ENCODE results near the gene ETS2.

ETS2 gene

DNA sequence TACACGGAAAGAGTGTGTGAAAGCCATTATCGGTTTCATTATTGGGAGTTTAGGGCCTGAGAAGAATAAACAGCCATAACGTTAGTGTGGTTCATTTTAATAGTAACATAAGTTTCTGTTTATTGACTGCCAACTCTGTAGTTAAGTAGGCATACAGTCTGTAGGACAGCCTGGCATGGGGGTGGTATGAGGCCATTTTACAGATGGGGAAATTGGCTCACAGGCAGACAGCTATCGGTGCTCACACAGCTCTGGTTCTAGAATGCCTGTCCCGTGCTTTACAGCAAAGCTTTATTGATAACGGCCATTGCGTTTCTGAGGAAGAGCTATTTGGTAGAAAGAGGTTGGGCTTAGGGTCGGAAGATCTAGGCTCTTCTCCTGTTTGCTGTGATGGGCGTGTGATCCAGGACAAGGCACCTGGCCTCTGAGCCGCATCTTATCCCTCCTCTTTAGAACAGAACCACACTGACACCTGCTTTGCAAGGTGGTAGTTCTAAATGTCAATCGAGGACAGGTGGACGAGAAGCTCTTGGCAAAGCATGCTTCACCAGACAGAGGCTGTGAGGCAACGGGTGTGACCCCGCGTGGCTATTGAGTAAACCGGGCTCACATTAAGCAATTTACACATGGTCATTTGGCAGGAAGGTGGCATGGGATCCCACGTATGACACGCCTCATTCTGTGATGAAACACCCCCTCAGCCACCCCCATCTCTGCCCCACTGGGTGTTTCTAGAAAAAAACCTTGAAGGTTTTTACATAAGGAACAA, 14.9 kb downstream of the ETS2 start:
- Histone ChIP-seq H3K36me3 (peaks cover 95% of the 10 kb centered on the region), H3K27ac (peak overlapping the region; percentile 61), H3K4me1 (ENCODE audit: control insufficient read depth in 1 of 2, insufficient read depth in 1 of 2, low read depth in 1 of 2, low read length in 1 of 2) (peaks cover 16 to 19% of the 10 kb centered on the region in 2 experiments), H3K9me3 (no peaks in the 10 kb centered on the region), H3K4me3 (ENCODE audit: low read depth in 1 of 2, low read length in 1 of 2) (no peak overlapping the region), H3K27me3 (no peaks in the 10 kb centered on the region)
- TF ChIP-seq, protein P1, sequence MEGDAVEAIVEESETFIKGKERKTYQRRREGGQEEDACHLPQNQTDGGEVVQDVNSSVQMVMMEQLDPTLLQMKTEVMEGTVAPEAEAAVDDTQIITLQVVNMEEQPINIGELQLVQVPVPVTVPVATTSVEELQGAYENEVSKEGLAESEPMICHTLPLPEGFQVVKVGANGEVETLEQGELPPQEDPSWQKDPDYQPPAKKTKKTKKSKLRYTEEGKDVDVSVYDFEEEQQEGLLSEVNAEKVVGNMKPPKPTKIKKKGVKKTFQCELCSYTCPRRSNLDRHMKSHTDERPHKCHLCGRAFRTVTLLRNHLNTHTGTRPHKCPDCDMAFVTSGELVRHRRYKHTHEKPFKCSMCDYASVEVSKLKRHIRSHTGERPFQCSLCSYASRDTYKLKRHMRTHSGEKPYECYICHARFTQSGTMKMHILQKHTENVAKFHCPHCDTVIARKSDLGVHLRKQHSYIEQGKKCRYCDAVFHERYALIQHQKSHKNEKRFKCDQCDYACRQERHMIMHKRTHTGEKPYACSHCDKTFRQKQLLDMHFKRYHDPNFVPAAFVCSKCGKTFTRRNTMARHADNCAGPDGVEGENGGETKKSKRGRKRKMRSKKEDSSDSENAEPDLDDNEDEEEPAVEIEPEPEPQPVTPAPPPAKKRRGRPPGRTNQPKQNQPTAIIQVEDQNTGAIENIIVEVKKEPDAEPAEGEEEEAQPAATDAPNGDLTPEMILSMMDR (IDR thresholded peaks at IDR 0.05), result no peak

DNA sequence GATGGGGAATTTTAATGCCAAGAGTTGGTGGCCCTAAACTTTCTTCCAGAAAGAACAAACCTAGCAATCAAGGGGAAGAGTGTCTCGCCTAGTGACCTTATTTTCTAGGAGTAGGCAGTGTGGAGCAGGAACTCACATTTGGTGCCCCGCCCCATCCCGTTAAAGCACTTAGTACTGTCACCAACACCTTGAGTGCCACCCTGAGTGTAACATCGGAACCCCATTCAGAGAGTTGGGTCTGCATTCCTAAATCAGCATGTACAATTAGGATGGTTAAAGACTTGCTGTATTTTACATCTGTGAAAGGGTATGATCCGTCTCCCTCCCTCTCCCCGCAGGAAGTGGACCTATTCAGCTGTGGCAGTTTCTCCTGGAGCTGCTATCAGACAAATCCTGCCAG, 15.5 kb downstream of the ETS2 start:
- Histone ChIP-seq H3K4me1 (ENCODE audit: control insufficient read depth in 1 of 2, insufficient read depth in 1 of 2, low read depth in 1 of 2, low read length in 1 of 2) (peaks cover 22 to 25% of the 10 kb centered on the region in 2 experiments), H3K27ac (peak overlapping the region; percentile 61), H3K9me3 (no peaks in the 10 kb centered on the region)

DNA sequence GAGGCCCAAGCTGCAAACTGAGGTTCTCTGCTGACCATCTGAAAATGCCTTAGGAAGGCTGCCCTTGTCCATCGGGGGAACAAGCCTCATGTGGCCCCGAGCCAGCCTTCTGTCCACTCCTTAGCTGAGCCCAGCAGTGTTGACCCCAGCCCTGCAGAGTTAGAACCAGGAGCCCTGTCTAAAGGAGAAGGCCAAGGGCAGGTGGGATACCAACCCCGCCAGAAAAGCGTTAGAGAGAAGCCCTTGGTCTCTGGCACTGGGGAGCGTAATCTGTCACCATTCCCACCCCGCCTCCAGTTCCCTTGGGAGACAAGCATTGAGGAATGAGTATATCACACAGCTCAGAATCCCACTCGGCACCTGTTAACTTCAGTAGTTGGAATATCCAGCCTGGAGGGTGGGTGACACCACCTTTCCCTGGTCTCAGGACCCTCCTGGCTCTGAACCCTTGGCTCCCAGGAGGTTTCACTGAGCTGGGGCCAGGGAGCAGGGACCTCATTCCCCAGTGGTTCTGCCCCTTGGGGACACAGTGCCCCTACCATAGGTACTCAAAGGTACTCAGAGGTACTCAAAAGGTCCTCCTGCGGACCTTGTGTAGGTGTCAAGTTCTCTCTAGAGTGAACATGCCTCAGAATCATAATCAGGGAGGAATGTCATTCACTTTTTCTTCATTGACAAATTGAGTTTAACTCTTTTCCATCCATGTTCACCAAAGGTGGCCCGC, 16.4 kb downstream of the ETS2 start:
- no peak overlapping the region for H3K4me3 ChIP-seq (ENCODE audit: low read depth in 1 of 2, low read length in 1 of 2)
- no peak overlapping the region for H3K27ac ChIP-seq
- TF ChIP-seq, protein P1 (IDR thresholded peaks at IDR 0.05), result no peak
- H3K9me3 ChIP-seq, result no peaks in the 10 kb centered on the region
- no peaks in the 10 kb centered on the region for H3K27me3 ChIP-seq
- peaks cover 82% of the 10 kb centered on the region for H3K36me3 ChIP-seq
- peaks cover 25 to 31% of the 10 kb centered on the region in 2 experiments for H3K4me1 ChIP-seq (ENCODE audit: control insufficient read depth in 1 of 2, insufficient read depth in 1 of 2, low read depth in 1 of 2, low read length in 1 of 2)

More for the DNA sequence above, 15.5 kb downstream of the ETS2 start:
- Histone ChIP-seq H3K36me3 (peaks cover 91% of the 10 kb centered on the region), H3K4me3 (ENCODE audit: low read depth in 1 of 2, low read length in 1 of 2) (no peak overlapping the region), H3K27me3 (no peaks in the 10 kb centered on the region)
- TF ChIP-seq, protein P1 (IDR thresholded peaks at IDR 0.05), result no peak

DNA sequence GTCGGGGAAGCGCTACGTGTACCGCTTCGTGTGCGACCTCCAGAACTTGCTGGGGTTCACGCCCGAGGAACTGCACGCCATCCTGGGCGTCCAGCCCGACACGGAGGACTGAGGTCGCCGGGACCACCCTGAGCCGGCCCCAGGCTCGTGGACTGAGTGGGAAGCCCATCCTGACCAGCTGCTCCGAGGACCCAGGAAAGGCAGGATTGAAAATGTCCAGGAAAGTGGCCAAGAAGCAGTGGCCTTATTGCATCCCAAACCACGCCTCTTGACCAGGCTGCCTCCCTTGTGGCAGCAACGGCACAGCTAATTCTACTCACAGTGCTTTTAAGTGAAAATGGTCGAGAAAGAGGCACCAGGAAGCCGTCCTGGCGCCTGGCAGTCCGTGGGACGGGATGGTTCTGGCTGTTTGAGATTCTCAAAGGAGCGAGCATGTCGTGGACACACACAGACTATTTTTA, 17.1 kb downstream of the ETS2 start:
- Histone ChIP-seq H3K9me3 (no peaks in the 10 kb centered on the region), H3K4me1 (ENCODE audit: control insufficient read depth in 1 of 2, insufficient read depth in 1 of 2, low read depth in 1 of 2, low read length in 1 of 2) (peaks cover 25 to 31% of the 10 kb centered on the region in 2 experiments), H3K4me3 (ENCODE audit: low read depth in 1 of 2, low read length in 1 of 2) (no peak overlapping the region), H3K27me3 (no peaks in the 10 kb centered on the region), H3K27ac (no peak overlapping the region), H3K36me3 (peaks cover 75% of the 10 kb centered on the region)
- TF ChIP-seq, protein P1 (IDR thresholded peaks at IDR 0.05), result no peak

DNA sequence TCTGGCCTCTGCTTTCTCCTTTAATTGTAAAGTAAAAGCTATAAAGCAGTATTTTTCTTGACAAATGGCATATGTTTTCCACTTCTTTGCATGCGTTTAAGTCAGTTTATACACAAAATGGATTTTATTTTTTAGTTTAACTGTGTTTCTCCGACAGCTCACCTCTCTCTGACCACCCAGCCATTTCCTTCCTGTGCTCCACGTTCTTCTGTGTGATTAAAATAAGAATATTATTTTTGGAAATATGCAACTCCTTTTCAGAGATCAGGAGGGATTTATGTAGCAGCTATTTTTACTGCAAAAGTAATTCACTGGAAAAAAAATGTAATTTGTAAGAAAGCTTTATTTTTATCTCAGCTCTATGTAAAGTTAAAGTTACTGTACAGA, 18.0 kb downstream of the ETS2 start:
- Histone ChIP-seq H3K27ac (no peak overlapping the region), H3K36me3 (peaks cover 66% of the 10 kb centered on the region), H3K9me3 (no peaks in the 10 kb centered on the region), H3K4me3 (ENCODE audit: low read depth in 1 of 2, low read length in 1 of 2) (no peak overlapping the region), H3K4me1 (ENCODE audit: control insufficient read depth in 1 of 2, insufficient read depth in 1 of 2, low read depth in 1 of 2, low read length in 1 of 2) (peaks cover 25 to 31% of the 10 kb centered on the region in 2 experiments), H3K27me3 (no peaks in the 10 kb centered on the region)
- TF ChIP-seq, protein P1 (IDR thresholded peaks at IDR 0.05), result no peak
